NCI-H2081 (cell line): Measurements from ENCODE around the gene PTPN11.
"Not testable (repeated sequence)": the region's sequence is repeated elsewhere in the genome, so short reads cannot be mapped to it uniquely, and the experiment has no call there.

Experiments
- DNase-seq, 2 experiments: peaks; one replicate each; lab custom pipeline; 2025; lab: John Stamatoyannopoulos, UW

Gene PTPN11

GRCh38 chr12:112514926-112515642, 96.3 kb downstream of the PTPN11 start:
- DNase-seq = no peak

DNA sequence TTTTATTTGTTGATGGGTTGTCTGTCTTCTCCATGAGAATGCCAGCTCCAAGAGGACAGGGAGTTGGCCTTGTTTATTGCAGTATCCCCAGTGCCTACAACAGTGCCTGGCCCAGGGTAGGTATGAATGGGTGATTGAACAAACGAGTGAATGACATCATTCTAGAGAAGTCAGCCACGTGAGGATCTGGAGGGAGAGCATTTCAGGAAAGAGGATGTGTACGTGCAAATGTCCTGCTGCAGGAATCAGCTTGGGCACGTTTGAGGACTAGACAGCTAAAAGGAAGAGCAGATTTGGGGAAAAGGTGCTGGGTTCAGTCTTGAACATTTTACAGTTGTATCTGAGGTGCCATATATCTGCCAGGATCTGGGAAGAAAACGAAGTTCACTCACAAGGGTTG, 97.1 kb downstream of the PTPN11 start:
- no peak for DNase-seq

DNA sequence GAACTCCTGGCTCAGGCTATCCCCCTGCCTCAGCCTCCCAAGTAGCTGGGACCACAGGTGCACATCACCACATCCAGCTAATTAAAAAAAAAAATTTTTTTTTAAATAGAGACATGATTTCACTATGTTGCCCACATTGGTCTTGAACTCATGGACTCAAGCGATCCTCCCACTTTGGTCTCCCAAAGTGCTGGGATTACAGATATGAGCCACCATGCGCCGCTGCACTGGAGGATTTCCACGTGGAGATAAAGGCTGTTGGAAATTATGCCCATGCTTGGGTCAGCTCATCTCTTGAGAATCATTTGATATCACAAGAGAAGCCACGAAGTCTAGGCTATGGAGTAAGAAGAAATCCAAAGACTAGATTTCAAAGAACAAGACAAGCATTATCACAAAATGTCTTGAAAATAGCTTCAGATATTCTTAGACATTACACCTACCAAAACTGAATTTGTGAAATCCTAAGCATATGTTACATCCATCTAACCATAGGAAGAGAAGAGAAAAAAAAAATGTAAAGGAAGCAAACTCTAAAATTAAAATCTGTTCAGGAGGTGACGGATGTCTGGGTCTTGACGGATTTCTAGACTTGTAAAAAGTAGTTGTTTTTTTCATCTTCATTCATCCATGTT, 99.1 kb downstream of the PTPN11 start:
- no peak for DNase-seq

GRCh38 chr12:112518365-112518735, 99.6 kb downstream of the PTPN11 start:
- DNase-seq = no peak

- not testable (repeated sequence) for DNase-seq
Observed at GRCh38 chr12:112519841-112520340, 101.1 kb downstream of the PTPN11 start.

DNA sequence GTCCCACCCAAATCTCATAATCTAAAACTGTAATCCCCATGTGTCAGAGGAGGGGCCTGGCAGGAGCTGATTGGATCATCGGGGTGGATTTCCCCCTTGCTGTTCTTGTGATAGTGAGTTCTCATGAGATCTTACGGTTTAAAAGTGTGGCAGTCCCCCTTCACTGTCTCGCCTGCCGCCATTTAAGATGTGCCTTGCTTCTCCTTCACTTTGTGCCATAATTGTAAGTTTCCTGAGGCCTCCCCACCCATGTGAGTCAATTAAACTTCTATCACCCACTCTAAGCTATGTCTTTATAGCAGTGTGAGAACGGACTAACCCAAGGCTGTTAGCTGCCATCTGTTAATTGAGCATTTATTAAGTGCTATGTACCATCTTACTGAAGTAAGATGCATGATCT, 105.1 kb downstream of the PTPN11 start:
- DNase-seq = no peak

DNA sequence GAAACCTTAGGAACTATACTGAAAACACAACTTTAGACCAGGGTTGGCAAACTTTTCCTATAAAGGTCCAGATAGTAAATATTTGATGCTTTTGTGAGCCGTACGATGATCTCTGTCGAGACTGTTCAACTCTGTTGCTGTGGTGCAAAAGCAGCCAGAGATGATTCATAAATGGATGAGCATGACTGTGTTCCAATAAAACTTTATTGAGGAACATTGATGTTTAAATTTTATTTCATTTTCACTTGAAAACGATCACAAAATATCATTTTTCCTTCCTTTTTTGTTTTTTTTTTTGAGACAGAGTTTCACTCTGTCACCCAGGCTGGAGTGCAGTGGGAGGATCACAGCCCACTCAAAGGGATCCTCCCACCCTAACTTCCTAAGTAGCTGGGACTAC, 105.5 kb downstream of the PTPN11 start:
- DNase-seq = no peak

DNA sequence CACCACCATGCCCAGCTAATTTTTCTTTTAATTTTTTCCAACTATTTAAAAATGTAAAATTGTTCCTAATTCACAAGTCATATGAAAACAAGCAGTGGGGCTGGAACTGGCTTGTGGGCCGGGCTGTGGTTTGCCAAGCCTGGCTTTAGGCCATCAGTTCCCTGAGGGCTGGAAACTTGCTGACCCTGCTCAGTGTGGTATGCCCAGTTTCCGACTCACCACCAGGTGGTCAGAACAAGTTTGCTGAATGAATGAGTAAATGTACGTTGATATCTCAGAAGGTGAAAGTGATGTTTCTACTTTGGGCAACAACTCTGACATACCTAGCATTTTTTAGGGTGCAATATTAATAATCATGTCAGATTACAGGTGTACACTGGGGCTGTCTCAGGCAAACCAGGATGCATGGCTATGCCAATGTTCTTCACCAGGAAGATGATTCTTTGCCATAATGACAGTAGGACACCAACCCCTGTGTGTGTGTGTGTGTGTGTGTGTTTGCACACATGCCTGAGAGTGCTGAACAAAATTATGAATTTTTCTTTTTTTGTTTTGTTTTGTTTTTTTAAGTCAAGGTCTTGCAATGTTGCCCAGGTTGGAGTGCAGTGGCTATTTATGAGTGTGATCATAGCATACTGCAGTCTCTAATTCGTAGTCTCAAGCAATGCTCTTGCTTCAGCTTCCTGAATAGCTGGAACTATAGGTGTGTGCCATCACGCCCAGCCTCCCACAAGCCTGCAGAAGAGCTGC, 106.1 kb downstream of the PTPN11 start:
- no peak for DNase-seq

- DNase-seq = no peak
Observed at GRCh38 chr12:112525426-112525809, 106.7 kb downstream of the PTPN11 start.

DNA sequence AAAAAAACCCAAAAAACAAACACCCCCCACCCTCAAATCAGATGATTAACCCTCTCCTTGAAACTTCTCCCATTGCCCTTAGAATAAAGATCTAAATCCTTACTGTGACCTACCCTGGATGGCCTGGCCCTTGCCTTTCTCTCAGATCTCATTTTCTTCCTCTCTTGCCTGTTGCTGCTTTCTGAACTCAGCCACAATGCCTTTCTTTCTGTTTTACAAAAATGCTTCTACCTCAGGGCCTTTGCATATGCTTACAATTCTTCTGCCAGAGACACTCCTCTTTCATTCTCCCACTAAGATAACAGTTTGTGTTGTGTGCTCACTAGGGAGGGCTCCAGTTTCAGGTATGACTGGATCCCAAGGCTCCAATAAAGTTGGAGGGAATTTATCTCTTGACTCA, 108.3 kb downstream of the PTPN11 start:
- DNase-seq = no peak

DNA sequence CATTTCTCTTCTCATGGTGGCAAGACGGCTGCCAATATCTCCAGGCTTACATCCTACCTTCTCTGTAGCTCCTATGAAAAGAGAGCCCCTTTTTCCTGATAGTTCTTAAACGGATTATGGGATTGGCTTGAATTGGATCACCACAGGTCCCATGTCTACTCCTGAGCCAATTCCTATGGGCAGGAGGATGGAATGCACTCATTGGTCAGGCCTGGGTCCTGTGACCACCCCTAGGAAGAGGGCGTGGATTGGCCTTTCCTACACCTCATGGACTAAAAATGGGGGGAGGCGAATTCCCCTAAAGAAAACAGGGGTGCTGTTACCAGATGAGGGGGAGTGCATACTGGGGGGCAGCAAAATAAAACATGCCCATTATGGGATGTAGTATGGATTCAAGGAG, 108.8 kb downstream of the PTPN11 start:
- no peak for DNase-seq

- no peak for DNase-seq
Observed at GRCh38 chr12:112528521-112528920, 109.8 kb downstream of the PTPN11 start.

DNA sequence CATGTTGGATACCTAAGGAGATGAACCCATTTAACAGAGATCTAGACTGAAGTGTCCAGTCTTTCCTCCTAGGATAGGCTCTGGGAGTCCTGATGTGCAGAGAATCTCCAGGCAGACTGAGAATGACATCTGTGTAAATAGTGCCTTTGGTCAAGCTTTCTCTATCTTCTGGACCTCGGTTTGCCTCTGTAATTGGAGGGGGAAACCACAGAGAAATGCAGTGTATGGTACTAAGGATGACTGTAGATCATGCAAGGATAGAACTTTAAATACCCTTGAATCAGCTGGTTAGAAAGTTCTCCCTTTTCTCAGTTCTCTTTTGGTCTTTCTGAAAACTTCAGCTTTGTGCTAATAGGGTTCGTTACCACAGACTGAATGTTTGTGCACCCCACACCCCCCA, 112.2 kb downstream of the PTPN11 start:
- DNase-seq = no peak

DNA sequence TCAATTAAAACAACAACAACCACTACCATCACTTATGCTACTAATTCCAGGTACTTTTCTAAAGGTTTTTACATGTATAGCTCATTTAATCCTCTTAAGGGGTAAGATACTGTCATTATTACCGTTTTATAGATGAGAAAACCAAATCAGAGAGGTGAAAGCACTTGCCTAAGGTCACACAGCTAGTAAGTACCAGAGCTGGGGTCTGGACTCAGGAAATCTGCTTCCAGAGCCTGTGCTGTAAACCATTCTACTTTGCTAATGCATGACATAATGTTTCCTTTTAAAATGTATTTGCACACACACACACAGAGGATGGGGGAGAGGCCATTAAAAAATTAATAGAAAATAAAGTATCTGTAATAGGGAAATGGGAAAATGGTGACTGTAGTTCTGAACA, 113.4 kb downstream of the PTPN11 start:
- no peak for DNase-seq

DNA sequence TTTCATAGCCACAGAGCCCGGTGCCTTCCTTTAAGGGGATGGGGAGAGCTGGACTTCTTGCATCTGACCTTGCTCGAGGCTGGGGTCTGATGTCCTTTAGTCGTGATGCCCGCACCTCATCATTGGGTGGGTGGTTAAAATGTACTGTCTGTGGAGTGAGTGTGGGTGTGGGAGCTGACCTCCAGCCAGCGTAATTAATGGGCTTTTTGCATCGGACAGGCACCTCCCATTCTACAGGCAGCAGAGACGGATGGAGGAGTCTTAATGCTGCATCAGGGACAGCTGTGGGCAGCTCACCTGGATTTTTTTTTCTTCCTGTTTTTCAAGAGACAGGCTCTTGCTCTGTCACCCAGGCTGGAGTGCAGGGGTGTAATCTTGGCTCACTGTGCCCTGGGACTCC, 114.8 kb downstream of the PTPN11 start:
- DNase-seq = no peak

GRCh38 chr12:112535017-112535416, 116.3 kb downstream of the PTPN11 start:
- no peak for DNase-seq

GRCh38 chr12:112535637-112536366, 117.1 kb downstream of the PTPN11 start:
- no peak for DNase-seq

- DNase-seq = no peak
Observed at GRCh38 chr12:112536367-112536730, 117.6 kb downstream of the PTPN11 start.

GRCh38 chr12:112537710-112538396, 119.1 kb downstream of the PTPN11 start:
- DNase-seq = no peak

DNA sequence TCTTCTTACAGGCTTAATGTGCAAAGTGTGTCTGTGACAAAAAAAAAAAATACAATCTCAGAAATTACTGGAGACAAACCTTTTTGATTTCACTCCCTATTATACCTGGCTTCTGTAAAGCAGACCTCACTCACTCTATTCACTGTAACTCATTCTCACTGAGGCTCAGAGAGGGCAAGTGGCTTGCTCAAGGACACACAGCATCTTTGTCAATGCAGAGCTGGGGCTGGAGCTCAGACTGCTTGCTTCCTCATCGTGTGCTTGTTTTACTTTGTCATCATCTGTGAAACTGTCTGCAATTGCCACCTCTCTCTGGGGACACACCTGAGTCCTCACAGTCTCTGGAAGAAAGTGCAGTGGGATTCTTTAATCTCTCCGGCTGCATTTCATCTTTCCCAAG, 120.0 kb downstream of the PTPN11 start:
- no peak for DNase-seq

- no peak for DNase-seq
Observed at GRCh38 chr12:112539221-112539620, 120.5 kb downstream of the PTPN11 start.

GRCh38 chr12:112540021-112540420, 121.3 kb downstream of the PTPN11 start:
- no peak for DNase-seq
